Gastrocnemius medialis (tissue), 4 donors: Measurements from ENCODE around the gene ABO. TPM values are rescaled to one million over a fixed set of nuclear protein-coding genes. Genes with fewer than 3 reads are reported as not detected.
"Not testable (repeated sequence)": the region's sequence is repeated elsewhere in the genome, so short reads cannot be mapped to it uniquely, and the experiment has no call there.

Source experiments
- ATAC-seq, 2 donors: fragments of 150-250 bp; one replicate each; pipeline ENCODE4 v1.9.1; 2016
- DNase-seq, 2 donors: peaks; one replicate each; pipeline ENCODE4 v3.0.0-alpha.2; 2019
- H3K27ac ChIP-seq, 4 donors: fragments of 200-600 bp; sonication (generic); 1 replicate in 1 of 4; 2 replicates in 3 of 4; pipeline ENCODE4 v1.5.1; 2016 to 2018; ENCODE audit warnings: mild to moderate bottlenecking in 2 of 4, moderate library complexity in 1 of 4
- H3K27me3 ChIP-seq, 3 donors: fragments of 200-600 bp; sonication (generic) in 2 of 3; 1 replicate in 1 of 3; 2 replicates in 2 of 3; pipeline versions ENCODE4 v1.5.1 to v1.6.0; 2016 to 2019; ENCODE audit warnings: mild to moderate bottlenecking in 1 of 3, moderate library complexity in 1 of 3
- H3K36me3 ChIP-seq, 2 donors: fragments of 200-600 bp; sonication (generic) in 1 of 2; one replicate each; pipeline ENCODE4 v1.5.1; 2017 to 2018
- H3K4me1 ChIP-seq, 2 donors: fragments of 200-600 bp; sonication (generic) in 1 of 2; one replicate each; pipeline ENCODE4 v1.5.1; 2016 to 2017; ENCODE audit warnings: mild to moderate bottlenecking in 2 of 2
- H3K4me3 ChIP-seq, 4 donors: fragments of 200-600 bp; sonication (generic) in 3 of 4; 1 replicate in 1 of 4; 2 replicates in 3 of 4; pipeline ENCODE4 v1.5.1; 2016 to 2019; ENCODE audit warnings: mild to moderate bottlenecking in 2 of 4
- H3K9me3 ChIP-seq, 3 donors: fragments of 200-600 bp; sonication (generic) in 2 of 3; 1 replicate in 1 of 3; 2 replicates in 2 of 3; pipeline ENCODE4 v1.5.1; 2016 to 2019
- POLR2A ChIP-seq, 2 donors: fragments of 450-650 bp; IDR thresholded peaks; one replicate each; pipeline ENCODE4 v1.6.1; 2017; ENCODE audit warnings: antibody characterized with exemption in 2 of 2, mild to moderate bottlenecking in 2 of 2, moderate library complexity in 2 of 2
- in situ Hi-C, 4 donors: fragments of 200-750 bp; cut with MboI; loops; one replicate each; pipeline versions ENCODE4 v1.15.0 to v1.8.0; 2017; ENCODE audit warnings: low sequenced_read_pairs in 4 of 4
- intact Hi-C: fragments of 100-400 bp; cut with DNase I; formaldehyde crosslinking; loops from one replicate; pipeline ENCODE4 v1.15.1; 2023; ENCODE audit warnings: low total_unique reads
- total RNA-seq, 4 donors: library from RNA; depleted of rRNA; stranded (reverse); fragments of >200 nt; gene quantifications; one replicate each; pipeline versions ENCODE4 v1.1.0 to v1.2.3, GENCODE V29; 2016
- TF ChIP-seq, protein P1 (sequence below), 5 experiments: fragments of 450-650 bp in 3 of 5; fragments of 200-600 bp in 2 of 5; sonication (generic) in 2 of 5; IDR thresholded peaks in 4 of 5; conservative IDR thresholded peaks in 1 of 5; 1 replicate in 4 of 5; 2 replicates in 1 of 5; pipeline ENCODE4 v1.5.1; 2016 to 2019; ENCODE audit warnings: antibody characterized with exemption in 5 of 5, mild to moderate bottlenecking in 3 of 5, moderate library complexity in 3 of 5

The ABO gene
- total RNA-seq, 4 donors from 2014 or later: 0.24 to 2.4 (median 0.44) TPM; not detected in 1

DNA sequence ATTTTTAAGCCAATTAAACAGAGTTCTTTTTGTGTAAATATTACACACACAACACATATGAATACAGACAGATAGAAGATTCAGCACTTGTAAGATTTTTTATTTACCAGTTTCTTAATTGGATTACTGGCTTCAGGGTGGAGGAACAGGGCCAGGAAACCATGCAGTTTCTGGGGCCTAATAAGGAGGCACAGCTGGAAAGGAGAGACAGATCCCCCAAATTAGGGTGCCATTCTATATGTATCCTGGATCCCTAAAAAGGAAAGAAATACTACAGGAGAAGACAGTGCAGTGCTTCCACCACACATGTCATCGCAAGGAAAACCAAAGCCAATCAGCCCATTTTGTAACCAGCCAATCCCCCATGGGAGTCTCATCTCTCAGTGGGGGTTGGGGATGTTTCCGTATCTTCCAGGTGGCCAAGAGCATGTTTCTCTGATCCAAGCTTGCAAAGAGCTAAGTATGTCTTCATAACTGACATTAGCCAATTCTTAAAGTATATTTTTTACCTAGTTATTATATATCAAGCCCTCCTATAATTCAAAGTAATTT is 15.8 kb upstream of the ABO start:
- Histone ChIP-seq H3K27ac (no peak overlapping the region), H3K27me3 (peaks cover 0 to 12% (median 8%) of the 10 kb centered on the region in 3 donors), H3K36me3 (no peaks in the 10 kb centered on the region), H3K4me1 (no peaks in the 10 kb centered on the region), H3K9me3 (no peaks in the 10 kb centered on the region), H3K4me3 (no peak overlapping the region)
- ATAC-seq: no peak
- TF ChIP-seq POLR2A (IDR thresholded peaks at IDR 0.05): no peak
- TF ChIP-seq, protein P1, sequence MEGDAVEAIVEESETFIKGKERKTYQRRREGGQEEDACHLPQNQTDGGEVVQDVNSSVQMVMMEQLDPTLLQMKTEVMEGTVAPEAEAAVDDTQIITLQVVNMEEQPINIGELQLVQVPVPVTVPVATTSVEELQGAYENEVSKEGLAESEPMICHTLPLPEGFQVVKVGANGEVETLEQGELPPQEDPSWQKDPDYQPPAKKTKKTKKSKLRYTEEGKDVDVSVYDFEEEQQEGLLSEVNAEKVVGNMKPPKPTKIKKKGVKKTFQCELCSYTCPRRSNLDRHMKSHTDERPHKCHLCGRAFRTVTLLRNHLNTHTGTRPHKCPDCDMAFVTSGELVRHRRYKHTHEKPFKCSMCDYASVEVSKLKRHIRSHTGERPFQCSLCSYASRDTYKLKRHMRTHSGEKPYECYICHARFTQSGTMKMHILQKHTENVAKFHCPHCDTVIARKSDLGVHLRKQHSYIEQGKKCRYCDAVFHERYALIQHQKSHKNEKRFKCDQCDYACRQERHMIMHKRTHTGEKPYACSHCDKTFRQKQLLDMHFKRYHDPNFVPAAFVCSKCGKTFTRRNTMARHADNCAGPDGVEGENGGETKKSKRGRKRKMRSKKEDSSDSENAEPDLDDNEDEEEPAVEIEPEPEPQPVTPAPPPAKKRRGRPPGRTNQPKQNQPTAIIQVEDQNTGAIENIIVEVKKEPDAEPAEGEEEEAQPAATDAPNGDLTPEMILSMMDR (IDR thresholded peaks at IDR 0.05 in 4 of 5, conservative IDR thresholded peaks at IDR 0.05 in 1 of 5): no peak
- in situ Hi-C loops: no loop called here
- intact Hi-C loops: no loop called here
- no peak for DNase-seq

DNA sequence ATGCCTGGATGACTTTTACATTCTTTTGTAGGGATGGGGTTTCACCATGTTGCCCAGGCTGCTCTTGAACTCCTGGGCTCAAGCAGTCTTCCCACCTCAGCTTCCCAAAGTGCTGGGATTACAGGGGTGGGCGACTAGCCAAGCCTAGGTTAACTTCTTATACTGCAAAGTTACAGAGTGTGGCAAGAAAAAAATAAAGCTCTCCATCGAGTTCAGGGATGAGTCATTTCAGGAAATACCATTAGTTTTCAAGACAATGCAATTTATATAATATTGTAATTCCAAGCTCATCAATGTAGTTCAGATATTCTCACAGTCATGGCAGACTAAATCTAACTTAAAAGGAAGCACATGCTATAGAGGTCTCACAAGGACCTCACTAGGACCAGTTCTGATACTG is 11.5 kb upstream of the ABO start:
- Histone ChIP-seq H3K27ac (no peak overlapping the region), H3K9me3 (no peaks in the 10 kb centered on the region), H3K4me1 (no peaks in the 10 kb centered on the region), H3K27me3 (peaks cover 0 to 3% (median under 1%) of the 10 kb centered on the region in 3 donors), H3K4me3 (no peak overlapping the region), H3K36me3 (no peaks in the 10 kb centered on the region)
- ATAC-seq (no peak), DNase-seq (no peak)
- intact Hi-C loops: no loop called here
- in situ Hi-C loops: no loop called here
- TF ChIP-seq POLR2A (IDR thresholded peaks at IDR 0.05): no peak
- TF ChIP-seq, protein P1 (IDR thresholded peaks at IDR 0.05 in 4 of 5, conservative IDR thresholded peaks at IDR 0.05 in 1 of 5): no peak

DNA sequence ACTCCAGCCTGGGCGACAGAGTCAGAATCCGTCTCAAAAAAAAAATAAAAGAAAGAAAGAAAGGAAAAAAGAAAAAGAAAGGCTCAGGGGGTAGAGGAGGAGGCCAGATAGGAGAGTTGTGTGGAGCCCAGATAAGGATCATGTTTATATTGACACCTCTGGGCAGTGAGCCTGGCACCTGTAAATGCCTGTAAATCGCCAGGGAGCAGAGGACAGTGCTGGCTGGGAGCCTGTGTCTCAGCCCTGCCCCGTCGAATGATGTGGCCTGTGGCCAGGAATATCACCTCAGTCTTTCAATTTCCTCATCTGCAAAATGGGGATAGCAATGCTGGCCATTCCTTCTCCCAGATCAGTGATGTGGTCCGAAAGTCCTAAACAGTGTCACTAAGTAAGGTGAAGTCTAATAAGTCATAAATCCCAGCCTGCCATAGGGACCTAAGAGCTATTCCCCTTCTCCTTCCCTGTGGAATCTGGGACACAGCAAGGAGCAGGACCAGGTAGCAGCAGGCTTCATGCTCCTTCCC is 10.3 kb upstream of the ABO start:
- in situ Hi-C loops: no loop called here
- H3K4me1 ChIP-seq: no peaks in the 10 kb centered on the region
- ATAC-seq: no peak
- H3K9me3 ChIP-seq: no peaks in the 10 kb centered on the region
- H3K36me3 ChIP-seq: no peaks in the 10 kb centered on the region
- H3K4me3 ChIP-seq: no peak overlapping the region
- TF ChIP-seq, protein P1 (IDR thresholded peaks at IDR 0.05 in 4 of 5, conservative IDR thresholded peaks at IDR 0.05 in 1 of 5): no peak
- no peak for TF ChIP-seq POLR2A (IDR thresholded peaks at IDR 0.05)
- no peak for DNase-seq
- intact Hi-C loops: no loop called here
- no peak overlapping the region for H3K27ac ChIP-seq
- H3K27me3 ChIP-seq: peaks cover 0 to 3% (median 0%) of the 10 kb centered on the region in 3 donors

DNA sequence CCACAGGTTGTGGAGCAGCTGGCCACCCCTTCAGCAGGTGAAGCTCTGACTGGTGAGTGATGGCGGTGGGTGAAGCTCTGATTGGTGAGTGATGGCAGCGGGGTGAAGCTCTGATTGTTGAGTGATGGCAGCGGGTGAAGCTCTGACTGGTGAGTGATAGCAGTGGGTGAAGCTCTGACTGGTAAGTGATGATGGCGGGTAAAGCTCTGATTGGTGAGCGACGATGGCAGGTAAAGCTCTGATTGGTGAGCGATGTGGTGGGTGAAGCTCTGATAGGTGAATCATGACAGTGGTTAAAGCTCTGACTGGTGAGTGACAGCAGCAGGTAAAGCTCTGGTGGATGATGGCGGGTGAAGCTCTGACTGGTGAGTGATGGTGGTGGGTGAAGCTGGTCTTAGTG is 9.4 kb upstream of the ABO start:
- TF ChIP-seq POLR2A (IDR thresholded peaks at IDR 0.05): no peak
- TF ChIP-seq, protein P1 (IDR thresholded peaks at IDR 0.05 in 4 of 5, conservative IDR thresholded peaks at IDR 0.05 in 1 of 5): no peak
- H3K36me3 ChIP-seq: no peaks in the 10 kb centered on the region
- H3K9me3 ChIP-seq: no peaks in the 10 kb centered on the region
- in situ Hi-C loops: no loop called here
- H3K4me3 ChIP-seq: no peak overlapping the region
- no peak for DNase-seq
- no peak for ATAC-seq
- H3K27me3 ChIP-seq: peaks cover 0 to 10% (median 0%) of the 10 kb centered on the region in 3 donors
- no peaks in the 10 kb centered on the region for H3K4me1 ChIP-seq
- intact Hi-C loops: no loop called here
- H3K27ac ChIP-seq: no peak overlapping the region

DNA sequence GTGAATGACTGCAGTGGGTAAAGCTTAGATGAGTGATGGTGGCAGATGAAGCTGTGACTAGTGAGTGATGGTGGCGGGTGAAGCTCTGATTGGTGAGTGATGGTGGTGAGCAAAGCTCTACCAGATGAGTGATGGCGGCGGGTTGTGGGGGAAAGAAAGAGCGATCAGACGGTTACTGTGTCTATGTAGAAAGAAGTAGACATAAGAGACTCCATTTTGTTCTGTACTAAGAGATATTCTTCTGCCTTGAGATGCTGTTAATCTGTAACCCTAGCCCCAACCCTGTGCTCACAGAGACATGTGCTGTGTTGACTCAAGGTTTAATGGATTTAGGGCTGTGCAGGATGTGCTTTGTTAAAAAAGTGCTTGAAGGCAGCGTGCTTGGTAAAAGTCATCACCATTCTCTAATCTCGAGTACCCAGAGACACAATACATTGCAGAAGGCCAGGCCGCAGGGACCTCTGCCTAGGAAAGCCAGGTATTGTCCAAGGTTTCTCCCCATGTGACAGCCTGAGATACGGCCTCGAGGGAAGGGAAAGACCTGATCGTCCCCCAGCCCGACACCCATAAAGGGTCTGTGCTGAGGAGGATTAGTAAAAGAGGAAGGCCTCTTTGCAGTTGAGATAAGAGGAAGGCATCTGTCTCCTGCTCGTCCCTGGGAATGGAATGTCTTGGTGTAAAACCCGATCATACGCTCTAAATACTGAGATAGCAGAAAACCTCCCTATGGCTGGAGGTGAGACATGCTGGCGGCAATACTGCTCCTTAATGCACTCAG is 8.4 kb upstream of the ABO start:
- H3K4me3 ChIP-seq, in situ Hi-C loops, H3K27ac ChIP-seq, H3K4me1 ChIP-seq, intact Hi-C loops, H3K36me3 ChIP-seq, ATAC-seq, DNase-seq, H3K9me3 ChIP-seq: not testable (repeated sequence)
- peaks cover 0 to 13% (median 2%) of the 10 kb centered on the region in 3 donors for H3K27me3 ChIP-seq
